HL-60/S4 treated with phorbol 12-myristate 13-acetate at 8.2 ng/mL for 4 days and 3 days (cell line): ENCODE data around the gene CACNB4.

ENCODE experiments used
- in situ Hi-C: fragments of 300-500 bp; cut with MboI; formaldehyde crosslinking; loops from 2 replicates; pipeline ENCODE4 v1.15.0; 2022; ENCODE audit warnings: low sequenced_read_pairs

CACNB4 gene

GRCh38 chr2:151872463-151872862 is 226.4 kb downstream of the CACNB4 start:
- in situ Hi-C loops: no loop called here

- in situ Hi-C loops: no loop called here
Observed at GRCh38 chr2:151869291-151869690, 229.6 kb downstream of the CACNB4 start.

GRCh38 chr2:151862700-151863099 is 236.1 kb downstream of the CACNB4 start:
- in situ Hi-C loops: no loop called here

GRCh38 chr2:151861174-151861573 is 237.7 kb downstream of the CACNB4 start:
- in situ Hi-C loops: no loop called here

- in situ Hi-C loops: no loop called here
Observed at GRCh38 chr2:151860613-151861146, 238.2 kb downstream of the CACNB4 start.

GRCh38 chr2:151860210-151860609 is 238.6 kb downstream of the CACNB4 start:
- in situ Hi-C loops: no loop called here

GRCh38 chr2:151857650-151858049 is 241.2 kb downstream of the CACNB4 start:
- in situ Hi-C loops: no loop called here

- in situ Hi-C loops: no loop called here
Observed at GRCh38 chr2:151855111-151855510, 243.7 kb downstream of the CACNB4 start.

GRCh38 chr2:151853070-151853758 is 245.6 kb downstream of the CACNB4 start:
- in situ Hi-C loops: no loop called here

- in situ Hi-C loops: no loop called here
Observed at GRCh38 chr2:151852260-151853069, 246.4 kb downstream of the CACNB4 start.

- in situ Hi-C loops: no loop called here
Observed at GRCh38 chr2:151851761-151852160, 247.1 kb downstream of the CACNB4 start.

- in situ Hi-C loops: no loop called here
Observed at GRCh38 chr2:151849413-151850010, 249.3 kb downstream of the CACNB4 start.

GRCh38 chr2:151845884-151846283 is 253.0 kb downstream of the CACNB4 start:
- in situ Hi-C loops: no loop called here

GRCh38 chr2:151845481-151845880 is 253.4 kb downstream of the CACNB4 start:
- in situ Hi-C loops: no loop called here

GRCh38 chr2:151844211-151844896 is 254.5 kb downstream of the CACNB4 start:
- in situ Hi-C loops: no loop called here

- in situ Hi-C loops: no loop called here
Observed at GRCh38 chr2:151843691-151844061, 255.2 kb downstream of the CACNB4 start.

GRCh38 chr2:151842830-151843690 is 255.8 kb downstream of the CACNB4 start:
- in situ Hi-C loops: no loop called here

- in situ Hi-C loops: no loop called here
Observed at GRCh38 chr2:151841047-151841424, 257.8 kb downstream of the CACNB4 start.

GRCh38 chr2:151840216-151841046 is 258.4 kb downstream of the CACNB4 start:
- in situ Hi-C loops: no loop called here
